8988T (cell line): Measurements from ENCODE around the gene FOXRED2.
"Not testable (repeated sequence)": the region's sequence is repeated elsewhere in the genome, so short reads cannot be mapped to it uniquely, and the experiment has no call there.

Experiments used
- DNase-seq: peaks from one replicate; pipeline ENCODE4 v3.0.0; 2011

FOXRED2 gene

DNA sequence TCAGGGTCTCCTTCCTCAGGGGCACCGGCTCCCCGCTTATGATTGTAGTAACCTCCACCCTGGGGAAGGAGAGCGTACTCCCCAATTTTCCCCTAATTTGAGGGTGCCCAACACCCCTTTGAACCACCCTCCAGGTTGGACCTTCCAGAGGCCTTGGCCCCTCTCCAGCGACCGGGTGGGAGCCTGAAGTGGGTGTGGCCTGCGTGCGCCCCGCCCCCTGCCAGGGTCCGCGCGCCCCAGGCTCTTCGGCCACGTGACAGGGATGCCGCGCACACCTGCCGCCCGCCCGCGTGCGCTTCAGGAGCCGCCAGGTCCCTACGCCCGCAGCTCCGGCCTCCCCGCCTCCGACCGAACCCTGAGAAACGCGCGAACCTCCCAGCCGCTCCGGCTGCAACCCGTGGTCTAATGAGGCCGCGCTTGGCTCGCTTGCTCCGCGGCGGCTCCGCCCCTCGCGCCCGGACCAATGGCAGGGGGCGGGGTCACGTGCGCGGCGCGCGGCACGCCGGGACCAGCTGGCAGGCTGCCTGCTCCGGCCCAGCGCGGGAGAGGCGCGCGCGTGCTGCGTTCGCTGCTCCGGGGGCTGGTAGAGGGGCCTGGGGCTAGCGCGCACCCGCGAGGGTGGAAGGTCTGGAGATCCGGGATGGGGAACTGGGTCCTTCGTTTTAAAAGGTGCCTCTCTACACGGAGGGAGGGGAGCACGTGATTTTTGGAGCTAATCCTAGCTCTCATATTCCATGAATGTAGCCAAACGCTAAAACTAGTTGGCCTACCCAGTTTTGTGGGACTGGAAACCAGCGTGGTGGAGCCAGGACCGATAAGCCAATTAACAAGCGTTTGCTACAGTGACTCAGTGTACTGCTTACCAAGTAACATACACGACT is at the start of gene FOXRED2:
TSS of gene FOXRED2 (minus strand) at position 404 of the 881 bp plus-strand sequence. CDS start 618 bp downstream, outside the sequence.
- DNase-seq, result peak; percentile 92

GRCh38 chr22:36554098-36554497 is 47.3 kb upstream of the FOXRED2 start:
- DNase-seq, result no peak

- DNase-seq, result no peak
Measured at GRCh38 chr22:36552289-36552688, 45.4 kb upstream of the FOXRED2 start.

DNA sequence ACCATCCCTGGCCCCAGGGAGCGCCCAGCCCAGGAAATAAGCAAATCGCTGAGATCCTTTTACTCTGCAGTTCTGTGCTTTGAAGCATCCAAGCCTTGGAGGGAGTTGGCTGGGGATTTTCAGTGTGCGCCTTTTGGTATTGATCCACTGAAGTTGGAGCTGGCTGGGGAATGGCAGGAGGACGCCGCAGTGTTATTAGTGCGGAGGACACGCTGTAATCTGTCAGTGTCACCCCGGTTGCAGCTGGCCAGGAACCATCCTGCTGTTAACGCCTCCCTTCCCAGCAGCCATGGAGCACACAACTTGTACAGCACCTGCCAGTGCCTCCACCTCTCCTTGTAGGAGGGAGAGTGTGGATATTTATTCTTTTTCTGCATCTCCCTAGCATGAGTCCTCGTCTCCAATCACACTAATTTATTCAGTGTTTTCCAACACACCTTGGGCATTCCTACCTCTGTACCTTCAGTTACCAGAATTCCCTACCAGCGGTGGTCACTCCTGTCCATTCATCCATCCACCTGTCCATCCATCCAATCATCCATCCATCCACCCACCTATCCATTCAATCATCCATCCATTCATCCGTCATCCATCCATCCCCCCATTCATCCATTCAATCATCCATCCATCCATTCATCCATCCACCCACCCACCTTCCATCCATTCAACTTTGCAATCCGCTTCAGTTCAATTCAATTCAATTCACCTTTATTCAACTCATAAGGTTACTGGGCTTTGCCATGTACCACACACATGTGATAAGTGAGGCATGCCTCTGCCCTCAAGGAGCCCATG is 44.1 kb upstream of the FOXRED2 start:
- DNase-seq, result no peak

GRCh38 chr22:36549033-36549432 is 42.2 kb upstream of the FOXRED2 start:
- no peak for DNase-seq

- no peak for DNase-seq
Measured at GRCh38 chr22:36548606-36549005, 41.8 kb upstream of the FOXRED2 start.

GRCh38 chr22:36546932-36547331 is 40.1 kb upstream of the FOXRED2 start:
- no peak for DNase-seq

- DNase-seq, result peak; percentile 29
Measured at GRCh38 chr22:36546092-36546804, 39.4 kb upstream of the FOXRED2 start.

- no peak for DNase-seq
Measured at GRCh38 chr22:36544107-36544620, 37.3 kb upstream of the FOXRED2 start.

DNA sequence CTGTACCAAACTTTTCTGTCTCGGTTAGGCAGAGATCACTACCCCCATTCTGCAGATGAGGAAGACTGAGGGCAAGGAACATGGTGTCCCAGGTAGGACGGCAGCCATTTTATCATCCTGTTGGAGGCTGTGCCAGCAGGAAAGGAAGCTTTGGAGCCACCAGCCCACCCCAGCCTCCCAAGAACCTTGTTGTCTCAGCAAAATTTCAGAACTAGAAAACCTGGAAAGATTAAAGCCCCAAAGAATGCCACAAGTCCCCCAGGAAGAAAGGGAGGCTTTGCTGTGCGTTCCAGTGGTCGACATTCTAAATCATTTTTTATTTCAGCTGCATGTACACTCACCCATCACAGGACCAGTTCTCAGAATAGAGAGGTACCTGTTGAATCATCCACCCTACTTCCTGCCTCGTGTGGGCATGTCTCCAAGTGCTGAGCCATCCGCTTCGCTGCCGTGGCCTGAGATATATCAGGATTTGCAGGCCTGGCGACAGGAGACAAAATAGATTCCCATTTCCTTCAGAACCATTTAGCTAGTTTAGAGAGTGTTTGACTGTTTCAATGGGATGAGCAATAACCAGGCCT is 35.1 kb upstream of the FOXRED2 start:
- peak; percentile 40 for DNase-seq

GRCh38 chr22:36540867-36541642 is 34.2 kb upstream of the FOXRED2 start:
- DNase-seq, result no peak

- no peak for DNase-seq
Measured at GRCh38 chr22:36538529-36538928, 31.7 kb upstream of the FOXRED2 start.

GRCh38 chr22:36536717-36537116 is 29.9 kb upstream of the FOXRED2 start:
- DNase-seq, result no peak

DNA sequence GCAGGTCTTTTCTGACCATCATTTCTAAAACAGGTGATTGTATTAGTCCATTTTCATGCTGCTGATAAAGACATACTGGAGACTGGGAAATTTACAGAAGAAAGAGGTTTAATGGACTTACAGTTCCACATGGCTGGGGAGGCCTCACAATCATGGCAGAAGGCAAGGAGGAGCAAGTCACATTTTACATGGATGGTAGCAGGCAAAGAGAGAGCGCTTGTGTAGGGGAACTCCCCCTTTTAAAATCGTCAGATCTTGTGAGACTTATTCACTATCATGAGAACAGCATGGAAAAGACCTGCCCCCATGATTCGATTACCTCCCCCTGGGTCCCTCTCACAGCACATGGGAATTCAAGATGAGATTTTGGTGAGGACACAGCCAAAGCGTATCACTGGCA is 26.5 kb upstream of the FOXRED2 start:
- DNase-seq, result not testable (repeated sequence)

- DNase-seq, result no peak
Measured at GRCh38 chr22:36532466-36532865, 25.6 kb upstream of the FOXRED2 start.

DNA sequence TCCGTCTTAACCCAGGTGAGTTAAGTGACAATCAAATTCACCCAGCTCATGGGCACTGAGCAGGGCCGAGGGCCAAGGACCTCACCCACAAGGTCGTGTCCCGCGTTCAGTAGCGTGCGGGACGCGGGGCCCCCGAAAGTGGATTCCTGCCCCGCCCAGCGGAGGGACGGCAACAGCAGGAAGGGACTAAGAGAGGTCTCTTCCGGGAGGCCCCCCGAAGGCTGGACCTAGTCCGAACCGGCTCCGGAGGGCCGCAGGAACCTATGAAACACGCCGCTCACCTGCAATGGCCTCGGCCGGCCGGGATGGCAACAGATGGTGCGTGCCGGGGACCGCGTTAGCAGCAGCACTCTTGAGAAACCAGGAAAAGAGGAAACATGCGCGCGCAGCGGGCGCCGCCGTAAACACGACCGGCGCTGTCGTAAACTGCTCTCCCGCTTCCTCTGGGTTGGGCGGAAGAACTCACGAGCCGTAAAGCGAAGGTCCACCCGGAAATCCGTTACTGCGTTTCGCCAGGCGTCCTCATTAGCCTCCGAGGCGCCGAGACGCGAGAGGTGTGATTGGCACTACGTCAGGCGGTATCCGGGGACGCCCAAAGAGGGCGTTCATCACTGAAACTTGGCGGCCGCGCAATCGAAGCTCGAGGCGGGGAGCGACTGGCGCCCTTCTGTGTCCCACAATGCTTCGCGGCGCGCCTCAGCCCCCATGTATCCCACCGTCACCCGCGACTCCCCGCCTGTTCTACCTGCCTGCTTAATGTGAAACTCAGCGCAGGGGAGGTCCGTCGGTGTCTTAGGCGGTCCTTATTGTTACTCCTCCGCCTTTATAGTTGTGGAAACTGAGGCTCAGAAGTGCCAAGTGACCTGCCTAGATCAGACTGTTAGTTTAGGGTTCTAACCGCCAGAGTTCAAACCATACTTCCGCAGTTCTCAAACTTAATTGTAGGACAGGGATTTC is 22.2 kb upstream of the FOXRED2 start, which contains the start of gene EIF3D:
TSS of gene EIF3D (minus strand) at position 372 of the 957 bp plus-strand sequence. CDS start 3,045 bp downstream, outside the sequence.
- DNase-seq, result peak; percentile 20

GRCh38 chr22:36528341-36528740 is 21.5 kb upstream of the FOXRED2 start:
- DNase-seq, result no peak

DNA sequence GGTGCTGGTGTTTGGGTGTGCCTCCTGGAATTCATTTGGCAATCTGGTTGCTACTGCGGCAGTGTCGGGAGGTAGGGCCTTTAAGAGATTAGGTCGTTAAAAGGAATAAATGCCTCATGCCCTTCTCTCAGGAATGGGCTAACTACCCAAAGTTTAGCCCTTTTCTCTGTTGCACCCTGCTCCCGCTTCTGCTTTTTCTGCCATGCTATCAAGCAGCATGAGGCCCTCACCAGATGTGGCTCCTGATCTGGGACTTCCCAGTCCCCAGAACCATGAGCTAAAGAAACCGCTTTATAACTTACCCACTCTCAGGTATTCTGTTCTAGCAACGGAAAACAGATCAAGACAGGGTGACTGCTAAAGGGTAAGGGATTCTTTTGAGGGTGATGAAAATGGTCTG is 15.8 kb upstream of the FOXRED2 start:
- no peak for DNase-seq

DNA sequence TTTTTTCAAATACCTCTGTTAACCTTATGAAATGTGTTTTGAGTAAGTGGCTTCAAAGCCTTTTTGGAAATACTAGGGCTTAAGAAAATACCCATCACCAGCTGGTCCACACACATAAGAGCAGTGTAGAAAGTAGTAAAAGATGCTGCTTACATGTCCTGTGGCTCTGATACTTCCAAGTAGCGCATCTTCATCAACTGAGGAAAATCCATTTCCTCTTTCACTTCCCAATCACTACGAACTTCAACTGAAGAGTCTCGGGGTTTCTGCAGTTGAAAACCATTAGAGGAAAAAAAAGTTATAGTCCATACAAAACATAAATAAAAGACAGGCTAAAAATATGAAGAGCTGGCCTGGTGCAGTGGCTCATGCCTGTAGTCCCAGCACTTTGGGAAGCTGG is 13.6 kb upstream of the FOXRED2 start:
- no peak for DNase-seq

- DNase-seq, result not testable (repeated sequence)
Measured at GRCh38 chr22:36519906-36520305, 13.1 kb upstream of the FOXRED2 start.
